OCI-LY3 (cell line): ENCODE measurements around the gene ADARB2.

Source experiments
- H2AFZ ChIP-seq: fragments of 200-600, 300-600 bp; shearing (Covaris generic); 2 replicates; pipeline ENCODE4 v1.6.0; 2014; ENCODE audit warnings: antibody characterized with exemption, low read depth, low read length
- H3K27ac ChIP-seq: fragments of 200-600, 300-600 bp; sonication (generic); 2 replicates; pipeline ENCODE4 v1.5.1; 2014; ENCODE audit warnings: mild to moderate bottlenecking, low read length, moderate library complexity, mixed read lengths
- H3K27me3 ChIP-seq: fragments of 200-600, 300-600 bp; sonication (generic); 2 replicates; pipeline ENCODE4 v1.6.1; 2014; ENCODE audit warnings: low read depth, low read length, mixed read lengths
- H3K36me3 ChIP-seq: fragments of 200-600, 300-600 bp; sonication (generic); replicated peaks from 2 replicates; pipeline ENCODE3; 2014; ENCODE audit warnings: low read depth, low read length, mixed read lengths
- H3K4me1 ChIP-seq: fragments of 300-600, 200-600 bp; sonication (generic); 2 replicates; pipeline ENCODE4 v1.6.1; 2014; ENCODE audit warnings: low read length, mixed read lengths
- H3K4me2 ChIP-seq: fragments of 200-600, 300-600 bp; sonication (generic); 2 replicates; pipeline ENCODE4 v1.6.1; 2014; ENCODE audit warnings: low read length, mixed read lengths
- H3K4me3 ChIP-seq: fragments of 300-600, 200-600 bp; sonication (generic); 2 replicates; pipeline ENCODE4 v1.5.1; 2014; ENCODE audit warnings: antibody characterized with exemption, mild to moderate bottlenecking, low read length, moderate library complexity
- H3K79me2 ChIP-seq: fragments of 300-600, 200-600 bp; shearing (Covaris generic); 2 replicates; pipeline ENCODE4 v1.6.1; 2014; ENCODE audit warnings: mild to moderate bottlenecking, low read length, mixed read lengths
- H3K9ac ChIP-seq: fragments of 300-600, 200-600 bp; shearing (Covaris generic); 2 replicates; pipeline ENCODE4 v1.6.0; 2014; ENCODE audit warnings: mild to moderate bottlenecking, low read length, moderate library complexity
- H3K9me3 ChIP-seq: fragments of 200-600, 300-600 bp; shearing (Covaris generic); 2 replicates; pipeline ENCODE4 v1.6.1; 2014; ENCODE audit warnings: low read length, mixed read lengths; ENCODE audit not compliant: insufficient read depth
- H4K20me1 ChIP-seq: fragments of 200-600, 300-600 bp; sonication (generic); 2 replicates; pipeline ENCODE4 v1.6.1; 2016; ENCODE audit warnings: low read length, mixed read lengths; ENCODE audit not compliant: insufficient read depth
- CTCF ChIP-seq: fragments of 200-600, 300-600 bp; sonication (generic); IDR thresholded peaks from 2 replicates; pipeline ENCODE4 v1.5.1; 2014; ENCODE audit warnings: antibody characterized with exemption, low read length, low read depth
- EZH2phosphoT487 ChIP-seq: fragments of 200-600 bp; shearing (Covaris generic); IDR thresholded peaks from 2 replicates; pipeline ENCODE4 v1.6.1; 2018; ENCODE audit warnings: antibody characterized with exemption, mixed run types, low read depth

The ADARB2 gene

GRCh38 chr10:1378473-1378872 lies 358.9 kb downstream of the ADARB2 start:
- H3K9ac ChIP-seq, result no peak overlapping the region
- TF ChIP-seq EZH2phosphoT487, result no peak
- TF ChIP-seq CTCF, result no peak

GRCh38 chr10:1377740-1378397 lies 359.5 kb downstream of the ADARB2 start:
- no peak overlapping the region for H3K4me2 ChIP-seq
- no peaks in the 10 kb centered on the region for H3K36me3 ChIP-seq
- no peaks in the 10 kb centered on the region for H3K79me2 ChIP-seq
- TF ChIP-seq EZH2phosphoT487, result no peak
- no peak for TF ChIP-seq CTCF
- H3K4me3 ChIP-seq, result no peak overlapping the region
- no peak overlapping the region for H3K9ac ChIP-seq
- no peaks in the 10 kb centered on the region for H3K4me1 ChIP-seq
- H3K27me3 ChIP-seq, result no peaks in the 10 kb centered on the region
- H2AFZ ChIP-seq, result no peak overlapping the region
- no peaks in the 10 kb centered on the region for H4K20me1 ChIP-seq
- no peak overlapping the region for H3K27ac ChIP-seq
- H3K9me3 ChIP-seq, result no peaks in the 10 kb centered on the region

More at GRCh38 chr10:1378473-1378872, 358.9 kb downstream of the ADARB2 start:
- Histone ChIP-seq H3K27me3 (no peaks in the 10 kb centered on the region), H3K79me2 (no peaks in the 10 kb centered on the region), H2AFZ (no peak overlapping the region), H3K4me3 (no peak overlapping the region), H3K27ac (no peak overlapping the region), H4K20me1 (no peaks in the 10 kb centered on the region), H3K4me1 (no peaks in the 10 kb centered on the region), H3K4me2 (no peak overlapping the region), H3K9me3 (no peaks in the 10 kb centered on the region), H3K36me3 (no peaks in the 10 kb centered on the region)

GRCh38 chr10:1377231-1377630 lies 360.1 kb downstream of the ADARB2 start:
- Histone ChIP-seq H3K4me2 (no peak overlapping the region), H3K79me2 (no peaks in the 10 kb centered on the region), H3K27me3 (no peaks in the 10 kb centered on the region), H3K27ac (no peak overlapping the region), H3K36me3 (no peaks in the 10 kb centered on the region), H3K4me1 (no peaks in the 10 kb centered on the region), H3K4me3 (no peak overlapping the region), H2AFZ (no peak overlapping the region), H3K9me3 (no peaks in the 10 kb centered on the region), H3K9ac (no peak overlapping the region), H4K20me1 (no peaks in the 10 kb centered on the region)
- TF ChIP-seq EZH2phosphoT487 (no peak), CTCF (no peak)

- H3K4me2 ChIP-seq, result no peak overlapping the region
- H3K4me3 ChIP-seq, result no peak overlapping the region
- H3K27ac ChIP-seq, result no peak overlapping the region
- no peaks in the 10 kb centered on the region for H4K20me1 ChIP-seq
- no peaks in the 10 kb centered on the region for H3K27me3 ChIP-seq
- TF ChIP-seq CTCF (no peak), EZH2phosphoT487 (no peak)
- no peaks in the 10 kb centered on the region for H3K4me1 ChIP-seq
- H3K36me3 ChIP-seq, result no peaks in the 10 kb centered on the region
- no peak overlapping the region for H2AFZ ChIP-seq
- no peak overlapping the region for H3K9ac ChIP-seq
- H3K79me2 ChIP-seq, result no peaks in the 10 kb centered on the region
- no peaks in the 10 kb centered on the region for H3K9me3 ChIP-seq
These were observed 360.9 kb downstream of the ADARB2 start for GRCh38 chr10:1376384-1376945.
